MM.1S (cell line): ENCODE data around the gene USP10.

Experiments used
- EZH2phosphoT487 ChIP-seq: fragments of 300-600 bp; sonication (generic); IDR thresholded peaks from 2 replicates; pipeline ENCODE4 v1.6.1; 2018; ENCODE audit warnings: antibody characterized with exemption, low read length
- TF ChIP-seq, protein P1 (sequence below): fragments of 300-600 bp; sonication (generic); IDR thresholded peaks from 2 replicates; pipeline ENCODE4 v1.5.1; 2016; ENCODE audit warnings: antibody characterized with exemption, low read length, mixed read lengths

DNA sequence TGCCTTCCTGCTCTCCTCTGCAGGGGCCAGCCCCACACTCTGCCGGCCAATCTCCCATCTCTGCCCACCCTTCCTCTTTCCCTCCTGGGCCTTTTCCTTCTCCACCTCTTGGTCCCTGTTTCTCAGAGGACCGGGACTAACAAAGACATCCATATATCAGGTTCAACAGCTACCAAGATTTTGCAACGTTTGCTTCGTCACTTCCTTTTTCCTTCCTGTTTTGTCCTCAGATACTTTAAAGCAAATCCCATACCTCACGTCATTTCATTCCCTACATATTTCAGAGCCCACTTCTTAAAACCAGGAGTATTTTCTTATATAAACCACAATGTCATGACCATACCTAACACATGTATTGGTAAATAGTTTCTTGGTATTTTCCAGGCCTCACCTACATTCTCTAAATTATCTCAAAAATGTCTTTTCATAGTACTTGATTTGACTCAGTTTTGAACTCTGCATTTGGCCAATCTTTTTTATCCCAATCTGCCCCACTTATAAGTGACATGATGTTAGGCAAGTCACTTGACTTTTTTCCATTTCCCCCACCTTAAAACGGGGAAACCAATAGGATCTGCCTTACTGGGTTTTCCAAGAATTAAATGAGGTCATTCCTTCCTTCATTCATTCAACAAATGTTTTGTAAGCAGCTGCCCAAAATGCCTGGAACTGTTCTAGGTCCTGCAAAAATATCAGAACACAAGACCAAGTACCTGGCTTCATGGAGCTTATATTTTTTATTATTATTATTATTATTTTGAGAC, 7.2 kb upstream of the USP10 start:
- TF ChIP-seq, protein P1, sequence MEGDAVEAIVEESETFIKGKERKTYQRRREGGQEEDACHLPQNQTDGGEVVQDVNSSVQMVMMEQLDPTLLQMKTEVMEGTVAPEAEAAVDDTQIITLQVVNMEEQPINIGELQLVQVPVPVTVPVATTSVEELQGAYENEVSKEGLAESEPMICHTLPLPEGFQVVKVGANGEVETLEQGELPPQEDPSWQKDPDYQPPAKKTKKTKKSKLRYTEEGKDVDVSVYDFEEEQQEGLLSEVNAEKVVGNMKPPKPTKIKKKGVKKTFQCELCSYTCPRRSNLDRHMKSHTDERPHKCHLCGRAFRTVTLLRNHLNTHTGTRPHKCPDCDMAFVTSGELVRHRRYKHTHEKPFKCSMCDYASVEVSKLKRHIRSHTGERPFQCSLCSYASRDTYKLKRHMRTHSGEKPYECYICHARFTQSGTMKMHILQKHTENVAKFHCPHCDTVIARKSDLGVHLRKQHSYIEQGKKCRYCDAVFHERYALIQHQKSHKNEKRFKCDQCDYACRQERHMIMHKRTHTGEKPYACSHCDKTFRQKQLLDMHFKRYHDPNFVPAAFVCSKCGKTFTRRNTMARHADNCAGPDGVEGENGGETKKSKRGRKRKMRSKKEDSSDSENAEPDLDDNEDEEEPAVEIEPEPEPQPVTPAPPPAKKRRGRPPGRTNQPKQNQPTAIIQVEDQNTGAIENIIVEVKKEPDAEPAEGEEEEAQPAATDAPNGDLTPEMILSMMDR, result no peak
- no peak for TF ChIP-seq EZH2phosphoT487
